ENCODE measurements around the gene SOD2. TPM values are rescaled to one million over a fixed set of nuclear protein-coding genes. Genes with fewer than 3 reads are reported as not detected.

Gene SOD2
- polyA plus RNA-seq, 3 donors: 447 to 746 (median 569) TPM

GRCh38 chr6:159700970-159701369 lies 7.9 kb upstream of the SOD2 start:
- no peaks in the 10 kb centered on the region for H3K36me3 ChIP-seq (replicated peaks in 1 of 2; ENCODE audit: control insufficient read depth in 1 of 2, insufficient read depth in 2 of 2, low read length in 2 of 2)
- H3K9me3 ChIP-seq (replicated peaks in 1 of 2; ENCODE audit: control insufficient read depth in 1 of 2, insufficient read depth in 1 of 2, low read length in 2 of 2): peaks cover 0 to 9% of the 10 kb centered on the region in 2 donors
- no peak overlapping the region for H2AFZ ChIP-seq (ENCODE audit: insufficient read depth, low read depth, low read length, poor library complexity, severe bottlenecking)
- no peak overlapping the region for H3K4me3 ChIP-seq (replicated peaks in 1 of 3; ENCODE audit: low read depth in 2 of 3, low read length in 3 of 3)
- H3K27me3 ChIP-seq (ENCODE audit: control insufficient read depth in 2 of 2, insufficient read depth in 2 of 2, low read length in 2 of 2): no peaks in the 10 kb centered on the region
- DNase-seq: no peak
- no peaks in the 10 kb centered on the region for H4K20me1 ChIP-seq (ENCODE audit: insufficient read depth, low read length)
- Mint-ChIP-seq H3K36me3 (peaks cover 9 to 12% of the 10 kb centered on the region in 2 donors), H3K27me3 (ENCODE audit: low read depth in 3 of 3) (peaks cover 0 to 1% (median 0%) of the 10 kb centered on the region in 3 donors), H3K4me1 (peaks cover 22% of the 10 kb centered on the region), H3K27ac (peak overlapping the region; percentile 18 to 96 (median 76)), H3K4me3 (no peak overlapping the region), H3K9me3 (peaks cover 0 to 11% (median 7%) of the 10 kb centered on the region in 7 donors)
- H3K9ac ChIP-seq (ENCODE audit: insufficient read depth, low read length, poor library complexity, severe bottlenecking): no peak overlapping the region
- no peak for TF ChIP-seq CTCF (IDR thresholded peaks at IDR 0.05)
- H3K79me2 ChIP-seq (ENCODE audit: insufficient read depth, low read length): no peaks in the 10 kb centered on the region
- H3K4me1 ChIP-seq (ENCODE audit: control insufficient read depth in 1 of 2, insufficient read depth in 2 of 2, low read length in 2 of 2): peaks cover 16 to 22% of the 10 kb centered on the region in 2 donors
- H3K27ac ChIP-seq (ENCODE audit: low read depth in 1 of 2, low read length in 2 of 2): peak overlapping the region; percentile 19 to 61
- no peak overlapping the region for H3K4me2 ChIP-seq (replicated peaks; ENCODE audit: extremely low read depth, low read length, poor library complexity, severe bottlenecking)
- intact Hi-C loops (cut with micrococcal nuclease): no loop called here
- no CpG with 5 or more reads among the region's 1 CpG for WGBS (ENCODE audit: insufficient coverage)

DNA sequence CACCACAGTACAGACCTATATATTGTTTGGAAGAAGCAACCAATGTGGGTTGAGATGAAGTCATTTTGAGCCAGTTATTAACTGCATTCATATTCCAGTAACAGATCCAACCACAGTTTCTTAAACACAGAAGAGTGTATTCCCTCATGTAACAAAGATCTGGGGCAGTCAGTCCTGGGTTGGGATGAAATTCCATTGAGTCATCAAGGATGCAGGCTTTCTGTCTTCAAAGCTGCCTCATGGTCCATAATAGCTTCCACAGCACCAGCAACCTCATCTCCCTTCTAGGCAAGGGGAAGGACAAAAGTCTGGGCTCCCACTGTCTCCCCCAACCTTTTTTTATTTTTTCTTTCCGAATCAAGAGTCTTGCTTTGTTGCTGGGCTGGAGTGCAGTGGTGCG lies 2.9 kb upstream of the SOD2 start:
- peaks cover 42% of the 10 kb centered on the region for H3K4me1 Mint-ChIP-seq

More for the DNA sequence above, 2.9 kb upstream of the SOD2 start:
- TF ChIP-seq CTCF (IDR thresholded peaks at IDR 0.05): no peak
- peak overlapping the region in 4 of 7 donors; percentile 40 to 96 (median 84) for H3K27ac Mint-ChIP-seq
- Histone ChIP-seq H3K9me3 (replicated peaks in 1 of 2; ENCODE audit: control insufficient read depth in 1 of 2, insufficient read depth in 1 of 2, low read length in 2 of 2) (no peaks in the 10 kb centered on the region), H3K36me3 (replicated peaks in 1 of 2; ENCODE audit: control insufficient read depth in 1 of 2, insufficient read depth in 2 of 2, low read length in 2 of 2) (peaks cover 2 to 7% of the 10 kb centered on the region in 2 donors), H2AFZ (ENCODE audit: insufficient read depth, low read depth, low read length, poor library complexity, severe bottlenecking) (no peak overlapping the region), H3K9ac (ENCODE audit: insufficient read depth, low read length, poor library complexity, severe bottlenecking) (no peak overlapping the region), H3K4me2 (replicated peaks; ENCODE audit: extremely low read depth, low read length, poor library complexity, severe bottlenecking) (no peak overlapping the region), H3K27ac (ENCODE audit: low read depth in 1 of 2, low read length in 2 of 2) (no peak overlapping the region), H3K4me1 (ENCODE audit: control insufficient read depth in 1 of 2, insufficient read depth in 2 of 2, low read length in 2 of 2) (peaks cover 32 to 44% of the 10 kb centered on the region in 2 donors), H4K20me1 (ENCODE audit: insufficient read depth, low read length) (peaks cover 19% of the 10 kb centered on the region), H3K27me3 (ENCODE audit: control insufficient read depth in 2 of 2, insufficient read depth in 2 of 2, low read length in 2 of 2) (no peaks in the 10 kb centered on the region), H3K79me2 (ENCODE audit: insufficient read depth, low read length) (peaks cover 18% of the 10 kb centered on the region), H3K4me3 (replicated peaks in 1 of 3; ENCODE audit: low read depth in 2 of 3, low read length in 3 of 3) (no peak overlapping the region)
- H3K27me3 Mint-ChIP-seq (ENCODE audit: low read depth in 3 of 3): peaks cover 0 to 1% (median 0%) of the 10 kb centered on the region in 3 donors
- H3K36me3 Mint-ChIP-seq: peaks cover 11 to 14% of the 10 kb centered on the region in 2 donors
- DNase-seq: no peak
- intact Hi-C loops (cut with micrococcal nuclease): loop anchor here in 1 of 2 donors (10.0 kb wide), 1 partner anchor 279 kb away; no protein-coding TSS in a partner anchor
- no CpG with 5 or more reads among the region's 2 CpGs for WGBS (ENCODE audit: insufficient coverage)
- no peaks in the 10 kb centered on the region for H3K9me3 Mint-ChIP-seq
- H3K4me3 Mint-ChIP-seq: no peak overlapping the region
